ENCODE measurements around the gene EHBP1L1. TPM values are rescaled to one million over a fixed set of nuclear protein-coding genes. Genes with fewer than 3 reads are reported as not detected.

EHBP1L1 gene
- total and polyA plus RNA-seq, 4 donors = 49.8 to 154 (median 91.8) TPM

GRCh38 chr11:65617990-65618751, 42.3 kb downstream of the EHBP1L1 start:
- 95 to 97% methylated on average over 31 to 33 of the region's 33 CpGs for WGBS, 2 donors
- H3K36me3 ChIP-seq (ENCODE audit: control insufficient read depth in 4 of 4, insufficient read depth in 4 of 4, low read length in 4 of 4) = peaks cover 0 to 46% (median 21%) of the 10 kb centered on the region in 4 donors
- no peak overlapping the region for H3K4me3 ChIP-seq
- H3K27ac ChIP-seq (ENCODE audit: low read depth in 1 of 2, low read length in 1 of 2) = no peak overlapping the region
- DNase-seq (no peak), ATAC-seq (ENCODE audit: insufficient read depth, low FRiP score) (no peak)
- no peaks in the 10 kb centered on the region for H3K27me3 ChIP-seq (ENCODE audit: control insufficient read depth in 3 of 3, insufficient read depth in 3 of 3, low read length in 2 of 3)
- no peak for TF ChIP-seq CTCF (IDR thresholded peaks at IDR 0.05; ENCODE audit: control extremely low read depth, extremely low read depth)
- H3K9ac ChIP-seq (ENCODE audit: insufficient read depth in 1 of 2, low read length in 2 of 2) = no peak overlapping the region
- H3K4me1 ChIP-seq (ENCODE audit: control insufficient read depth in 5 of 5, insufficient read depth in 5 of 5, low read length in 5 of 5) = peaks cover 0 to 11% (median 6%) of the 10 kb centered on the region in 5 donors
- no peaks in the 10 kb centered on the region for H3K9me3 ChIP-seq (ENCODE audit: control insufficient read depth in 4 of 4, insufficient read depth in 3 of 4, low read length in 3 of 4)

- TF ChIP-seq CTCF (IDR thresholded peaks at IDR 0.05; ENCODE audit: control extremely low read depth, extremely low read depth) = no peak
- no peaks in the 10 kb centered on the region for H3K27me3 ChIP-seq (ENCODE audit: control insufficient read depth in 3 of 3, insufficient read depth in 3 of 3, low read length in 2 of 3)
- 95 to 98% methylated on average over 14 of the region's 14 CpGs for WGBS, 2 donors
These were observed 42.9 kb downstream of the EHBP1L1 start for GRCh38 chr11:65618763-65619162.

GRCh38 chr11:65619281-65619928, 43.6 kb downstream of the EHBP1L1 start:
- Histone ChIP-seq H3K36me3 (ENCODE audit: control insufficient read depth in 4 of 4, insufficient read depth in 4 of 4, low read length in 4 of 4) (peaks cover 0 to 58% (median 23%) of the 10 kb centered on the region in 4 donors), H3K9me3 (ENCODE audit: control insufficient read depth in 4 of 4, insufficient read depth in 3 of 4, low read length in 3 of 4) (no peaks in the 10 kb centered on the region), H3K27me3 (ENCODE audit: control insufficient read depth in 3 of 3, insufficient read depth in 3 of 3, low read length in 2 of 3) (no peaks in the 10 kb centered on the region), H3K27ac (ENCODE audit: low read depth in 1 of 2, low read length in 1 of 2) (no peak overlapping the region), H3K9ac (ENCODE audit: insufficient read depth in 1 of 2, low read length in 2 of 2) (no peak overlapping the region), H3K4me1 (ENCODE audit: control insufficient read depth in 5 of 5, insufficient read depth in 5 of 5, low read length in 5 of 5) (peaks cover 0 to 9% (median 6%) of the 10 kb centered on the region in 5 donors), H3K4me3 (no peak overlapping the region)
- ATAC-seq (ENCODE audit: insufficient read depth, low FRiP score) (no peak), DNase-seq (no peak)
- 95 to 97% methylated on average over 29 of the region's 29 CpGs for WGBS, 2 donors
- TF ChIP-seq CTCF (IDR thresholded peaks at IDR 0.05; ENCODE audit: control extremely low read depth, extremely low read depth) = no peak

More at GRCh38 chr11:65618763-65619162, 42.9 kb downstream of the EHBP1L1 start:
- Histone ChIP-seq H3K9me3 (ENCODE audit: control insufficient read depth in 4 of 4, insufficient read depth in 3 of 4, low read length in 3 of 4) (no peaks in the 10 kb centered on the region), H3K4me3 (no peak overlapping the region), H3K27ac (ENCODE audit: low read depth in 1 of 2, low read length in 1 of 2) (no peak overlapping the region), H3K9ac (ENCODE audit: insufficient read depth in 1 of 2, low read length in 2 of 2) (no peak overlapping the region), H3K4me1 (ENCODE audit: control insufficient read depth in 5 of 5, insufficient read depth in 5 of 5, low read length in 5 of 5) (peaks cover 0 to 9% (median 6%) of the 10 kb centered on the region in 5 donors), H3K36me3 (ENCODE audit: control insufficient read depth in 4 of 4, insufficient read depth in 4 of 4, low read length in 4 of 4) (peaks cover 0 to 52% (median 21%) of the 10 kb centered on the region in 4 donors)
- ATAC-seq (ENCODE audit: insufficient read depth, low FRiP score) (no peak), DNase-seq (no peak)
